Mucosa of descending colon (tissue), 3 donors: ENCODE data around the gene CACFD1. TPM values are rescaled to one million over a fixed set of nuclear protein-coding genes. Genes with fewer than 3 reads are reported as not detected.

Experiments
- ATAC-seq: fragments of 200-7000 bp; cut with Tn5 transposase; one replicate; pipeline ENCODE4 v1.9.1; 2020; ENCODE audit warnings: mild to moderate bottlenecking, moderate library complexity
- DNase-seq, 3 donors: peaks; one replicate each; pipeline ENCODE4 v3.0.0-alpha.2; 2020
- H3K36me3 ChIP-seq: fragments of 200-600 bp; one replicate; pipeline ENCODE4 v1.8.0; 2021; ENCODE audit warnings: low read depth, mild to moderate bottlenecking
- H3K4me1 ChIP-seq: fragments of 200-600 bp; one replicate; pipeline ENCODE4 v1.8.0; 2021; ENCODE audit warnings: low read depth, mild to moderate bottlenecking
- H3K4me3 ChIP-seq: fragments of 200-600 bp; one replicate; pipeline ENCODE4 v1.8.0; 2021; ENCODE audit warnings: mild to moderate bottlenecking
- H3K9me3 ChIP-seq: fragments of 200-600 bp; one replicate; pipeline ENCODE4 v1.8.0; 2021; ENCODE audit warnings: mild to moderate bottlenecking
- CTCF ChIP-seq: fragments of 200-600 bp; IDR thresholded peaks from one replicate; pipeline ENCODE4 v1.8.0; 2022; ENCODE audit warnings: antibody characterized with exemption, mild to moderate bottlenecking
- intact Hi-C, 2 donors: fragments of 100-400 bp; cut with DNase I in 1 of 2; cut with micrococcal nuclease in 1 of 2; formaldehyde crosslinking; loops; one replicate each; pipeline versions ENCODE4 v1.11.0 to v1.11.1; 2022; cut with DNase I, micrococcal nuclease
- total RNA-seq, 3 donors: library from RNA; stranded (reverse); fragmentation: NEBNext Ultra II Directional in 2 of 3; extraction: Animal tissue kit (Norgen Biotek cat#: 25700) in 2 of 3; gene quantifications; one replicate each; pipeline versions ENCODE4 v1.2.1 to v1.2.4, GENCODE V29; 2021 to 2023
- donor health status: DM: no; HTN: no; CAD: no; lungs with moderate emphysema.
- donor health status: DM: no; HTN: no; CAD: no.
- donor health status: DM: no; HTN: yes; CAD: no.

The CACFD1 gene
- total RNA-seq, 3 donors from 2014 or later: 42.7 to 84.2 (median 54.1) TPM

GRCh38 chr9:133513214-133514100, 53.7 kb downstream of the CACFD1 start:
- Histone ChIP-seq H3K4me3 (no peak overlapping the region), H3K36me3 (no peaks in the 10 kb centered on the region), H3K9me3 (no peaks in the 10 kb centered on the region), H3K4me1 (peaks cover 12% of the 10 kb centered on the region)
- intact Hi-C loops: no loop called here
- DNase-seq (peak in 1 of 3 donors; percentile 19), ATAC-seq (no peak)
- no peak for TF ChIP-seq CTCF

- ATAC-seq (no peak), DNase-seq (peak in 1 of 3 donors; percentile 47)
- Histone ChIP-seq H3K4me3 (no peak overlapping the region), H3K4me1 (peaks cover 5% of the 10 kb centered on the region), H3K36me3 (no peaks in the 10 kb centered on the region), H3K9me3 (no peaks in the 10 kb centered on the region)
- no peak for TF ChIP-seq CTCF
- intact Hi-C loops: no loop called here
Observed at GRCh38 chr9:133514460-133515239, 54.9 kb downstream of the CACFD1 start.

GRCh38 chr9:133515240-133515610, 55.4 kb downstream of the CACFD1 start:
- Histone ChIP-seq H3K36me3 (no peaks in the 10 kb centered on the region), H3K4me1 (peaks cover under 1% of the 10 kb centered on the region), H3K4me3 (no peak overlapping the region), H3K9me3 (no peaks in the 10 kb centered on the region)
- DNase-seq: peak in 1 of 3 donors; percentile 34
- TF ChIP-seq CTCF: no peak
- intact Hi-C loops: no loop called here
- ATAC-seq: no peak

- Histone ChIP-seq H3K4me1 (no peaks in the 10 kb centered on the region), H3K4me3 (no peak overlapping the region), H3K9me3 (no peaks in the 10 kb centered on the region), H3K36me3 (no peaks in the 10 kb centered on the region)
- DNase-seq (peak in 1 of 3 donors; percentile 37), ATAC-seq (no peak)
- intact Hi-C loops: no loop called here
- no peak for TF ChIP-seq CTCF
Observed at GRCh38 chr9:133515615-133516255, 56.0 kb downstream of the CACFD1 start.

- ATAC-seq (no peak), DNase-seq (peak in 1 of 3 donors; percentile 12)
- H3K9me3 ChIP-seq: no peaks in the 10 kb centered on the region
- no peak for TF ChIP-seq CTCF
- no peaks in the 10 kb centered on the region for H3K36me3 ChIP-seq
- no peak overlapping the region for H3K4me3 ChIP-seq
- no peaks in the 10 kb centered on the region for H3K4me1 ChIP-seq
- intact Hi-C loops: no loop called here
Observed at GRCh38 chr9:133516256-133516960, 56.6 kb downstream of the CACFD1 start.
